Neural cell (in vitro differentiated cells): ENCODE data around the gene C1QTNF9B. TPM values are rescaled to one million over a fixed set of nuclear protein-coding genes. Genes with fewer than 3 reads are reported as not detected.

Source experiments
- H2AFZ ChIP-seq: fragments of 200-600, 300-800 bp; sonication (generic), shearing (Covaris generic); 2 replicates; pipeline ENCODE4 v1.6.0; 2014; ENCODE audit warnings: low read depth, mild to moderate bottlenecking, antibody characterized with exemption, low read length, moderate library complexity
- H3F3A ChIP-seq: fragments of 200-600 bp; shearing (Covaris generic); 2 replicates; pipeline ENCODE4 v1.6.1; 2016; ENCODE audit warnings: mild to moderate bottlenecking, moderate library complexity, mixed read lengths, antibody characterized with exemption, low read length; ENCODE audit not compliant: insufficient read depth, poor library complexity, severe bottlenecking
- H3K27ac ChIP-seq: fragments of 200-600, 300-800 bp; sonication (generic), shearing (Covaris generic); 2 replicates; pipeline ENCODE4 v1.5.1; 2014; ENCODE audit warnings: mild to moderate bottlenecking, low read length, moderate library complexity
- H3K27me3 ChIP-seq: fragments of 300-800, 200-600 bp; sonication (generic), shearing (Covaris generic); 2 replicates; pipeline ENCODE4 v1.6.0; 2014; ENCODE audit warnings: mild to moderate bottlenecking, low read depth, low read length, moderate library complexity; ENCODE audit not compliant: insufficient read depth
- H3K36me3 ChIP-seq: fragments of 300-800, 200-600 bp; sonication (generic), shearing (Covaris generic); 2 replicates; pipeline ENCODE4 v1.5.1; 2014; ENCODE audit warnings: mild to moderate bottlenecking, antibody characterized with exemption, low read length, moderate library complexity; ENCODE audit not compliant: insufficient read depth
- H3K4me2 ChIP-seq: fragments of 300-800, 200-600 bp; sonication (generic), shearing (Covaris generic); 2 replicates; pipeline ENCODE4 v1.6.0; 2014; ENCODE audit warnings: mild to moderate bottlenecking, low read length
- H3K4me3 ChIP-seq: fragments of 300-800, 200-600 bp; sonication (generic), shearing (Covaris generic); 2 replicates; pipeline ENCODE4 v1.5.1; 2014; ENCODE audit warnings: mild to moderate bottlenecking, low read length, moderate library complexity
- H3K79me2 ChIP-seq: fragments of 200-600 bp; shearing (Covaris generic); replicated peaks from 2 replicates; pipeline ENCODE4 v1.6.0; 2014; ENCODE audit warnings: mild to moderate bottlenecking, low read length, moderate library complexity; ENCODE audit not compliant: insufficient read depth
- H3K9ac ChIP-seq: fragments of 300-800, 200-600 bp; sonication (generic), shearing (Covaris generic); 2 replicates; pipeline ENCODE4 v1.6.1; 2016; ENCODE audit warnings: mild to moderate bottlenecking, low read length, mixed read lengths
- H3K9me2 ChIP-seq: fragments of 200-600 bp; shearing (Covaris generic); 2 replicates; pipeline ENCODE4 v1.6.1; 2016; ENCODE audit warnings: mild to moderate bottlenecking, low read length, mixed read lengths; ENCODE audit not compliant: insufficient read depth
- H3K9me3 ChIP-seq: fragments of 200-600, 300-800 bp; sonication (generic), shearing (Covaris generic); 2 replicates; pipeline ENCODE4 v1.6.1; 2016; ENCODE audit warnings: mild to moderate bottlenecking, mixed run types, low read length, moderate library complexity, mixed read lengths
- H4K20me1 ChIP-seq: fragments of 200-600 bp; shearing (Covaris generic); 2 replicates; pipeline ENCODE4 v1.6.1; 2016; ENCODE audit warnings: mild to moderate bottlenecking, mixed run types; ENCODE audit not compliant: insufficient read depth
- EP300 ChIP-seq: fragments of 450-650 bp; conservative IDR thresholded peaks from 2 replicates; pipeline ENCODE4 v1.6.1; 2014; ENCODE audit warnings: antibody characterized with exemption, mild to moderate bottlenecking, moderate library complexity; ENCODE audit not compliant: poor library complexity, severe bottlenecking
- EZH2 ChIP-seq: fragments of 200-600, 300-800 bp; shearing (Covaris generic), sonication (generic); IDR thresholded peaks from 2 replicates; pipeline ENCODE4 v1.6.1; 2014; ENCODE audit warnings: antibody characterized with exemption, low read length, borderline replicate concordance, mild to moderate bottlenecking; ENCODE audit not compliant: insufficient read depth, poor library complexity, severe bottlenecking
- MXI1 ChIP-seq: fragments of 450-650 bp; conservative IDR thresholded peaks from 2 replicates; pipeline ENCODE4 v1.6.1; 2014; ENCODE audit warnings: antibody characterized with exemption, mild to moderate bottlenecking; ENCODE audit not compliant: poor library complexity, severe bottlenecking
- POLR2AphosphoS5 ChIP-seq: IDR thresholded peaks from 2 replicates; pipeline ENCODE4 v1.6.1; 2012
- RAD21 ChIP-seq: fragments of 450-650 bp; conservative IDR thresholded peaks from 2 replicates; pipeline ENCODE4 v1.6.1; 2014; ENCODE audit warnings: antibody characterized with exemption, mild to moderate bottlenecking, moderate library complexity
- SMC3 ChIP-seq: fragments of 450-650 bp; conservative IDR thresholded peaks from 2 replicates; pipeline ENCODE4 v1.6.1; 2014; ENCODE audit warnings: antibody characterized with exemption, mild to moderate bottlenecking, moderate library complexity; ENCODE audit not compliant: poor library complexity
- TAF1 ChIP-seq: IDR thresholded peaks from 2 replicates; pipeline ENCODE4 v1.6.1; 2012; ENCODE audit warnings: low read depth
- polyA plus RNA-seq: library from polyadenylated mRNA; depleted of rRNA; stranded (reverse); fragments of >200 nt; gene quantifications from 2 replicates; pipeline ENCODE4 v1.2.3, GENCODE V29; 2014
- TF ChIP-seq, protein P1 (sequence below): IDR thresholded peaks from 2 replicates; pipeline ENCODE4 v1.6.1; 2012; ENCODE audit warnings: borderline replicate concordance
- TF ChIP-seq, protein P2 (sequence below): fragments of 450-650 bp; IDR thresholded peaks from 2 replicates; pipeline ENCODE4 v1.5.1; 2014; ENCODE audit warnings: antibody characterized with exemption, mild to moderate bottlenecking, moderate library complexity; ENCODE audit not compliant: poor library complexity, severe bottlenecking

Gene C1QTNF9B
- polyA plus RNA-seq, 1 donor from 2014 or later = 1.5 TPM

- Histone ChIP-seq H3K27me3 (no peaks in the 10 kb centered on the region), H3K4me3 (no peak overlapping the region), H4K20me1 (no peaks in the 10 kb centered on the region), H3K27ac (no peak overlapping the region), H3K79me2 (no peaks in the 10 kb centered on the region), H2AFZ (no peak overlapping the region), H3K9me2 (no peaks in the 10 kb centered on the region), H3K9me3 (no peaks in the 10 kb centered on the region), H3K36me3 (no peaks in the 10 kb centered on the region), H3K4me2 (no peak overlapping the region), H3F3A (no peaks in the 10 kb centered on the region), H3K9ac (no peak overlapping the region)
- TF ChIP-seq RAD21 (no peak), MXI1 (no peak), SMC3 (no peak), EP300 (no peak), EZH2 (no peak), TAF1 (no peak), POLR2AphosphoS5 (no peak)
- TF ChIP-seq, protein P1, sequence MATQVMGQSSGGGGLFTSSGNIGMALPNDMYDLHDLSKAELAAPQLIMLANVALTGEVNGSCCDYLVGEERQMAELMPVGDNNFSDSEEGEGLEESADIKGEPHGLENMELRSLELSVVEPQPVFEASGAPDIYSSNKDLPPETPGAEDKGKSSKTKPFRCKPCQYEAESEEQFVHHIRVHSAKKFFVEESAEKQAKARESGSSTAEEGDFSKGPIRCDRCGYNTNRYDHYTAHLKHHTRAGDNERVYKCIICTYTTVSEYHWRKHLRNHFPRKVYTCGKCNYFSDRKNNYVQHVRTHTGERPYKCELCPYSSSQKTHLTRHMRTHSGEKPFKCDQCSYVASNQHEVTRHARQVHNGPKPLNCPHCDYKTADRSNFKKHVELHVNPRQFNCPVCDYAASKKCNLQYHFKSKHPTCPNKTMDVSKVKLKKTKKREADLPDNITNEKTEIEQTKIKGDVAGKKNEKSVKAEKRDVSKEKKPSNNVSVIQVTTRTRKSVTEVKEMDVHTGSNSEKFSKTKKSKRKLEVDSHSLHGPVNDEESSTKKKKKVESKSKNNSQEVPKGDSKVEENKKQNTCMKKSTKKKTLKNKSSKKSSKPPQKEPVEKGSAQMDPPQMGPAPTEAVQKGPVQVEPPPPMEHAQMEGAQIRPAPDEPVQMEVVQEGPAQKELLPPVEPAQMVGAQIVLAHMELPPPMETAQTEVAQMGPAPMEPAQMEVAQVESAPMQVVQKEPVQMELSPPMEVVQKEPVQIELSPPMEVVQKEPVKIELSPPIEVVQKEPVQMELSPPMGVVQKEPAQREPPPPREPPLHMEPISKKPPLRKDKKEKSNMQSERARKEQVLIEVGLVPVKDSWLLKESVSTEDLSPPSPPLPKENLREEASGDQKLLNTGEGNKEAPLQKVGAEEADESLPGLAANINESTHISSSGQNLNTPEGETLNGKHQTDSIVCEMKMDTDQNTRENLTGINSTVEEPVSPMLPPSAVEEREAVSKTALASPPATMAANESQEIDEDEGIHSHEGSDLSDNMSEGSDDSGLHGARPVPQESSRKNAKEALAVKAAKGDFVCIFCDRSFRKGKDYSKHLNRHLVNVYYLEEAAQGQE = no peak
- TF ChIP-seq, protein P2, sequence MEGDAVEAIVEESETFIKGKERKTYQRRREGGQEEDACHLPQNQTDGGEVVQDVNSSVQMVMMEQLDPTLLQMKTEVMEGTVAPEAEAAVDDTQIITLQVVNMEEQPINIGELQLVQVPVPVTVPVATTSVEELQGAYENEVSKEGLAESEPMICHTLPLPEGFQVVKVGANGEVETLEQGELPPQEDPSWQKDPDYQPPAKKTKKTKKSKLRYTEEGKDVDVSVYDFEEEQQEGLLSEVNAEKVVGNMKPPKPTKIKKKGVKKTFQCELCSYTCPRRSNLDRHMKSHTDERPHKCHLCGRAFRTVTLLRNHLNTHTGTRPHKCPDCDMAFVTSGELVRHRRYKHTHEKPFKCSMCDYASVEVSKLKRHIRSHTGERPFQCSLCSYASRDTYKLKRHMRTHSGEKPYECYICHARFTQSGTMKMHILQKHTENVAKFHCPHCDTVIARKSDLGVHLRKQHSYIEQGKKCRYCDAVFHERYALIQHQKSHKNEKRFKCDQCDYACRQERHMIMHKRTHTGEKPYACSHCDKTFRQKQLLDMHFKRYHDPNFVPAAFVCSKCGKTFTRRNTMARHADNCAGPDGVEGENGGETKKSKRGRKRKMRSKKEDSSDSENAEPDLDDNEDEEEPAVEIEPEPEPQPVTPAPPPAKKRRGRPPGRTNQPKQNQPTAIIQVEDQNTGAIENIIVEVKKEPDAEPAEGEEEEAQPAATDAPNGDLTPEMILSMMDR = no peak
These were observed 38.8 kb downstream of the C1QTNF9B start for GRCh38 chr13:23858546-23858945.

- no peak overlapping the region for H2AFZ ChIP-seq
- no peaks in the 10 kb centered on the region for H3K9me2 ChIP-seq
- no peaks in the 10 kb centered on the region for H3K36me3 ChIP-seq
These were observed 41.1 kb downstream of the C1QTNF9B start for GRCh38 chr13:23856008-23856750.

More at GRCh38 chr13:23856008-23856750, 41.1 kb downstream of the C1QTNF9B start:
- H3K79me2 ChIP-seq = no peaks in the 10 kb centered on the region
- H3K9me3 ChIP-seq = no peaks in the 10 kb centered on the region
- H3K9ac ChIP-seq = no peak overlapping the region
- no peak overlapping the region for H3K4me3 ChIP-seq
- no peaks in the 10 kb centered on the region for H4K20me1 ChIP-seq
- no peaks in the 10 kb centered on the region for H3F3A ChIP-seq
- H3K27ac ChIP-seq = no peak overlapping the region
- no peaks in the 10 kb centered on the region for H3K27me3 ChIP-seq
- no peak for TF ChIP-seq RAD21
- no peak for TF ChIP-seq TAF1
- no peak for TF ChIP-seq EP300
- TF ChIP-seq SMC3 = no peak
- no peak for TF ChIP-seq MXI1
- TF ChIP-seq, protein P2 = no peak
- TF ChIP-seq EZH2 = no peak
- TF ChIP-seq POLR2AphosphoS5 = no peak
- TF ChIP-seq, protein P1 = no peak
- no peak overlapping the region for H3K4me2 ChIP-seq
